Natural killer cell treated with Interleukin-12 subunit alpha and Interleukin-12 subunit beta and Interleukin-15 and Interleukin-18, amount 100 ng/mL, for 72 hours (primary cell): ENCODE data around the gene ARHGEF16. TPM values are rescaled to one million over a fixed set of nuclear protein-coding genes. Genes with fewer than 3 reads are reported as not detected.

ENCODE experiments used
- ATAC-seq, 2 donors: fragments of 150-1000 bp; cut with Tn5 transposase in 1 of 2; sonication (Bioruptor Pico), chemical (Tn5 transposase) in 1 of 2; 2 replicates each; pipeline ENCODE4 v1.10.0; 2021
- DNase-seq: peaks from one replicate; pipeline ENCODE4 v3.0.0; 2022; ENCODE audit warnings: low spot score
- H3K27ac Mint-ChIP-seq, 2 donors: 1 replicate in 1 of 2; 2 replicates in 1 of 2; pipeline ENCODE4 v1.8.0; 2022; ENCODE audit warnings: mixed read lengths in 2 of 2, mild to moderate bottlenecking in 1 of 2, moderate library complexity in 1 of 2
- H3K27me3 Mint-ChIP-seq, 2 donors: 1 replicate in 1 of 2; 2 replicates in 1 of 2; pipeline ENCODE4 v1.8.0; 2022; ENCODE audit warnings: mixed read lengths in 2 of 2
- H3K36me3 Mint-ChIP-seq: one replicate; pipeline ENCODE4 v1.8.0; 2022; ENCODE audit warnings: mixed read lengths
- H3K4me1 Mint-ChIP-seq, 2 donors: 1 replicate in 1 of 2; 2 replicates in 1 of 2; pipeline ENCODE4 v1.8.0; 2022; ENCODE audit warnings: low read depth in 2 of 2, mixed read lengths in 2 of 2, mild to moderate bottlenecking in 1 of 2
- H3K4me3 Mint-ChIP-seq: one replicate; pipeline ENCODE4 v1.8.0; 2022; ENCODE audit warnings: mixed read lengths
- H3K9me3 Mint-ChIP-seq: 2 replicates; pipeline ENCODE4 v1.8.0; 2022; ENCODE audit warnings: mixed read lengths
- total RNA-seq, 2 donors: library from RNA; stranded (reverse); gene quantifications; one replicate each; pipeline ENCODE4 v1.2.3, GENCODE V29; 2022

Gene ARHGEF16
- total RNA-seq, 2 donors from 2014 or later = not detected

GRCh38 chr1:3475839-3476573 is 21.5 kb downstream of the ARHGEF16 start:
- Mint-ChIP-seq H3K4me1 (no peaks in the 10 kb centered on the region), H3K36me3 (no peaks in the 10 kb centered on the region), H3K4me3 (no peak overlapping the region), H3K9me3 (no peaks in the 10 kb centered on the region), H3K27me3 (no peaks in the 10 kb centered on the region), H3K27ac (no peak overlapping the region)
- DNase-seq (no peak), ATAC-seq (no peak)

DNA sequence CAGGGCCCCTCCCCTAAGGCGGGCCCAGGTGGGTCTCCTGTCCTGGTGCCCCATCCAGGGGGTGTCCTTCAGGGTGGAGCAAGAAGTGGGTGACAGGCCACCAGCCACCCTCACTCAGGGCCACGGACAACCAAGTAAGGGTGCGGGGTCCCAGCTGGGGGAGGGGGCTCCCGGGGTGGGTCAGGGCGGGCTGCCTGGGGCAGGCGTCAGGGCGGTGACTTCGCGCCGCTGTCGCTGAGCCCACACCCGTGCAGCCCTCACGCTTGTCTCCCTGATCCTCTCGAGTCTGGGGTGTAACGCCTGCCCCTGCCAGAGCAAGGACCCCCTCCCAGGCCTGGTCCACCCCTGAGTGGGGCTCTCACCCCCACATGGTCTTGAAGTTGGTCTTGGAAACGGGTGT is 22.2 kb downstream of the ARHGEF16 start:
- H3K4me3 Mint-ChIP-seq = no peak overlapping the region
- no peaks in the 10 kb centered on the region for H3K36me3 Mint-ChIP-seq
- ATAC-seq = no peak
- no peak for DNase-seq
- no peak overlapping the region for H3K27ac Mint-ChIP-seq
- no peaks in the 10 kb centered on the region for H3K27me3 Mint-ChIP-seq
- no peaks in the 10 kb centered on the region for H3K4me1 Mint-ChIP-seq
- no peaks in the 10 kb centered on the region for H3K9me3 Mint-ChIP-seq

GRCh38 chr1:3477241-3477995 is 23.0 kb downstream of the ARHGEF16 start:
- ATAC-seq (no peak), DNase-seq (no peak)
- H3K27ac Mint-ChIP-seq = no peak overlapping the region

DNA sequence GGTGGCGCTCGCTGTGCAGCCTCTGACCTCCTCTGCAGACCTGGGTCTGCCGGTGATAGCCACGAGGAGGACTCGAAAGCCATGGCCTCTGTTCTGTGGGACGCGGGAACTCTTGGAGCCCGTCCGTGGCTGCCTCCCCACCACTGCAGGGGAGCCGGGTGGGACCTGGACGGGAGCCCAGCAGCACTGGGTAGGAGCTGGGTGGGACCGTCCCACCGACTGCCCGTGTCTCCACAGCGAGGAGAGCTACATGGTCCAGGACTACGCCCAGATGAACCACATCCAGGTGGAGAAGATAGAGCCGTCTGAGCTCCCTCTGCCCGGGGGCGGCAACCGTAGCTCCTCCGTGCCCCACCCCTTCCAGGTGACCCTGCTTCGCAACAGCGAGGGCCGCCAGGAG is 23.7 kb downstream of the ARHGEF16 start:
- no peak for DNase-seq
- H3K27ac Mint-ChIP-seq = no peak overlapping the region
- no peak overlapping the region for H3K4me3 Mint-ChIP-seq
- no peaks in the 10 kb centered on the region for H3K36me3 Mint-ChIP-seq
- H3K4me1 Mint-ChIP-seq = no peaks in the 10 kb centered on the region
- H3K9me3 Mint-ChIP-seq = no peaks in the 10 kb centered on the region
- ATAC-seq = no peak
- H3K27me3 Mint-ChIP-seq = no peaks in the 10 kb centered on the region

More at GRCh38 chr1:3477241-3477995, 23.0 kb downstream of the ARHGEF16 start:
- Mint-ChIP-seq H3K4me1 (no peaks in the 10 kb centered on the region), H3K4me3 (no peak overlapping the region), H3K27me3 (no peaks in the 10 kb centered on the region), H3K36me3 (no peaks in the 10 kb centered on the region), H3K9me3 (no peaks in the 10 kb centered on the region)

DNA sequence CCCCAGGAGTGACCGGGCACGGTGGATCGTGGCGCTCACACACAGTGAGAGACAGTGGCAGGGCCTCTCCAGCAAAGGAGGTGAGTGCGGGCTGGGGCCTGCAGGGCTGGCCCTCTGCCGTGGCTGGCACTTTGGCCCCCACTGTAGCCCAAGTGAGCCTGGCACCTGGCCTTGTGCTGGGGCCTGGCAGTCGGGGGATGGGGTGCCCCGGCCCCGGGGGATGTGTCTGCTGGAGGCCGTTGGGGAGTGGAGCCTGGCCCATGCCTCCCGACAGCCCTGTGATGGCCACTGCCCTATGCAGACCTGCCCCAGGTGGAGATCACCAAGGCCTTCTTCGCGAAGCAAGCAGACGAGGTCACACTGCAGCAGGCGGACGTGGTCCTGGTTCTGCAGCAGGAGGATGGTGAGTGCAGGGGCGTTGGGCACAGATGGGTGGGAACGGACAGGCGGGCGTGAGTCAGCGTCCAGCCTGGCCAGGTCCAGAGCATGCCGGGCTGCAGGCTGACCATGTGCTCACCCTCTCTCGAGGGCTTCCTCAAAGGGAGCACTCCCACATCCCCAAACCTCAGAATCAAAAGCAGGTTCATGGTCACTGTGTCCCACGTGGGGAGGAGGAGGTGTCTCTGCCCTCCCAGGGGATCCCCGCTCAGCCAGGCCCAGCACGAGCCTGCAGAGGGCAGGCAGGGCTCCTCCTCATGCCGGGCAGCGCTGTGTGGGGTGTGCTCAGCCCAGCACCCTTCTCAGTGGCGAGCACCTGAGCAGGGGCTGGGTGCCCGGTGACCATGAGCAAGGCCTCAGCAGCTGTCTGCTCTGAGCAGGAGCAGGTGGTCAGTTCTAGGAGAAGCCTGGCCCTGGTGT is 25.3 kb downstream of the ARHGEF16 start:
- Mint-ChIP-seq H3K4me1 (no peaks in the 10 kb centered on the region), H3K27me3 (peaks cover 0 to 2% of the 10 kb centered on the region in 2 donors), H3K27ac (no peak overlapping the region), H3K9me3 (no peaks in the 10 kb centered on the region), H3K4me3 (no peak overlapping the region), H3K36me3 (no peaks in the 10 kb centered on the region)
- ATAC-seq (peak; percentile 11 to 21), DNase-seq (no peak)

- H3K4me3 Mint-ChIP-seq = no peak overlapping the region
- no peaks in the 10 kb centered on the region for H3K36me3 Mint-ChIP-seq
- no peaks in the 10 kb centered on the region for H3K9me3 Mint-ChIP-seq
Measured at GRCh38 chr1:3480369-3480719, 25.9 kb downstream of the ARHGEF16 start.

DNA sequence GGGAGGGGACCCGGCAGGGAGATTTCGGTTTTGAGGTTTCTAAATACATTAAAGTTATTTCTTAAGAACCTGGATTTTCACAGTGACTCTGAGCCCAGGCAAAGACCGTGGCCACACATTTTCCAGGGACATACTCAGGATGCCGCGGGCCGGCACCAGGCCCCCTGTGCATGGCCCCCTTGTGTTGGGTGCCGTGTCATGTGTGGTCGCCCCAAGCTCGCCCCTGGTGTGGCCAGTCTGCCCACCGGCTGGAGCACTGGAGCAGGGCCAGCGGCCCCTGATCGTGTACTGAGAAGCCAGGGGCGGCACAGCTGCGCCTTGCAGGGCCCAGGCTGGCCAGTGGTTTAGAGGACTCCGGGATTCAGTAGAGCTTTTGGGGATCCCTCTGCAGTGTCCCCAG is 26.6 kb downstream of the ARHGEF16 start:
- no peaks in the 10 kb centered on the region for H3K4me1 Mint-ChIP-seq
- no peaks in the 10 kb centered on the region for H3K9me3 Mint-ChIP-seq
- no peak for ATAC-seq
- H3K27ac Mint-ChIP-seq = no peak overlapping the region
- no peak overlapping the region for H3K4me3 Mint-ChIP-seq
- no peaks in the 10 kb centered on the region for H3K36me3 Mint-ChIP-seq
- no peak for DNase-seq
- peaks cover 0 to 2% of the 10 kb centered on the region in 2 donors for H3K27me3 Mint-ChIP-seq

More at GRCh38 chr1:3480369-3480719, 25.9 kb downstream of the ARHGEF16 start:
- H3K27me3 Mint-ChIP-seq = peaks cover 0 to 2% of the 10 kb centered on the region in 2 donors
- ATAC-seq (no peak), DNase-seq (no peak)
- no peak overlapping the region for H3K27ac Mint-ChIP-seq
- H3K4me1 Mint-ChIP-seq = no peaks in the 10 kb centered on the region

DNA sequence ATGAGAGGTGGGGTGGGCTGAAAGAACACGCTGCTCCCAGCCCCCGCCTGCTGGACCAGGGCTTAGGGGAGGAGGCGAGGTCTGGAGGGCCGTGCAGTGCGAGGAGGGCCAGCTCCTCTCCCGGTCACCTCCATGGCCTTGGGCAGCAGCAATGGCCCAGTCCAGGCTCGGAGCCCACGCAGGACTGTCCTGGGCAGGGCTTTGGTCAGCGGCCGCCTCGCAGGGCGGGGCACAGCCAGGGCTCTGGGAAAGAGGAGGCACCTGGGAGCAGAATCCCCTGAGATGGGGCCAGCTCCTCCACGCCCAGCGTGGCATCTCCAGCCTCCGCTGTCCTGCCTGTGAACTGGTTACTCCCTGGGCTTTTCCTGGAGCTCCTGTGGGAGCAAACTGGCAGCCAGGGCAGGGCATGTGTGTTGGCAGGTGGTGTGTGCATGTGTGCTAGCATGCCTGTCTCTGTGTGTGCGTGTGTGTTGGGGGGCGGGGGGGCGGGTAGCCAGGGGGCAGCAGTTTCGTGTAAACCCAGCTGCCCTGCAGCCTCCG is 27.4 kb downstream of the ARHGEF16 start:
- Mint-ChIP-seq H3K27ac (no peak overlapping the region), H3K4me3 (no peak overlapping the region), H3K4me1 (no peaks in the 10 kb centered on the region), H3K9me3 (no peaks in the 10 kb centered on the region), H3K27me3 (peaks cover 0 to 2% of the 10 kb centered on the region in 2 donors), H3K36me3 (no peaks in the 10 kb centered on the region)
- ATAC-seq (no peak), DNase-seq (no peak)

DNA sequence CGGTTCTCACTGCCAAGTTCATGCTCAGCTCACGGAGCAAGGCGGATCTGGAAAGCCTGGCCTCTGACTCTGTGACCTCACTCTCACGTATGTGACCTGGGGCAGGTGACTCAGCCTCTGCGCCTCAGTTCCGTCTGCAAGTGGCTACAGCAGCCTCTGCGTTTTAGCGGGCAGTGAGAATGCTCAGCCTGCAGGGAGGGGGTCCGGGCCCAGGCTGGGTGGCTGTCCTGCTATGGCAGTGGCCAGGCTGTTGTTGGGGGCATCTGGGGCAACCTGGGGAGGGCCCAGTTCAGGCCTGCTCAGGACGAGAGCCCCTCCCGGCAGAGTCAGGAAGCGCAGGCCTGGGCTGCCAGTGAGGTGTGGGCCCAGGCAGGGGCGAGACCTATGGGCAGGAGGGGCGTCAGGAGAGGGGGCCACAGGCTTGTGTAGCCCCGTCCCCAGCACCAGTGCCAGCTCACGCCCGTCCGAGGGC is 27.9 kb downstream of the ARHGEF16 start:
- Mint-ChIP-seq H3K27me3 (peaks cover 0 to 2% of the 10 kb centered on the region in 2 donors), H3K4me1 (no peaks in the 10 kb centered on the region), H3K27ac (no peak overlapping the region), H3K4me3 (no peak overlapping the region), H3K9me3 (no peaks in the 10 kb centered on the region), H3K36me3 (no peaks in the 10 kb centered on the region)
- ATAC-seq = no peak
- no peak for DNase-seq

- DNase-seq (no peak), ATAC-seq (no peak)
- Mint-ChIP-seq H3K27ac (no peak overlapping the region), H3K36me3 (no peaks in the 10 kb centered on the region), H3K4me1 (no peaks in the 10 kb centered on the region), H3K9me3 (no peaks in the 10 kb centered on the region), H3K4me3 (no peak overlapping the region), H3K27me3 (peaks cover 0 to 2% of the 10 kb centered on the region in 2 donors)
Measured at GRCh38 chr1:3483380-3483779, 28.9 kb downstream of the ARHGEF16 start.

DNA sequence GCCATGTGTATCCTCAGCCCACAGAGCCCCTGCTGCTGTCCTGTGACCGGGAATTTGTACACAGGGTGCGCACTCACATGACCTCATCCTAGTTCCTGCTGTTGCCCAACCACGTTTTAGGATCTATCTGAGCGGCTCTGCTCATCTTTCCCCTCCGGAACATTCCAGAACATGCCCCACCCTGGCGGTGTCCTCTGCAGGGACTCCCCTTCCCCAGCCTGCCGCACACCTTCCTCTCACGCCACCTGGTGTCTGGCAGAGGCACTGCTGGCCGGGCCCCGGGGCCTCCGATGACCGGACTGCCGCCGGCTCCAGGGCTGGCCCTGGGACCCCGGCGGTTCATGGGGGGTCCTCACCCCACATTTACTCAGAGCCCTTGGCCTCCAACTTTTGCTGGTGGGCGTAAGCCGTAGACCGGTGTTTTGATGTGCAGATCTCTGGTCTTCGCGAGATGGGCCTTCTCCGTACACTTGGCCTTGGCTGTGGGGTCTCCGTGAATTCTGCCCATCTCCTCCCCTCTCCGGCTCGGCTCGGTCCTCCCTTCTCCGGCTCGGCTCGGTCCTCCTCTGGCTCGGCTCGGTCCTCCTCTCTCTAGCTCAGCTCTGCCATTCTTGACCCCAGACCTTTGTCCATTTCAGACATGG is 29.5 kb downstream of the ARHGEF16 start:
- H3K36me3 Mint-ChIP-seq = no peaks in the 10 kb centered on the region
- ATAC-seq = peak in 1 of 2 donors; percentile 60
- no peak for DNase-seq
- no peaks in the 10 kb centered on the region for H3K4me1 Mint-ChIP-seq
- H3K27me3 Mint-ChIP-seq = peaks cover 0 to 2% of the 10 kb centered on the region in 2 donors
- no peaks in the 10 kb centered on the region for H3K9me3 Mint-ChIP-seq
- H3K4me3 Mint-ChIP-seq = no peak overlapping the region
- no peak overlapping the region for H3K27ac Mint-ChIP-seq

DNA sequence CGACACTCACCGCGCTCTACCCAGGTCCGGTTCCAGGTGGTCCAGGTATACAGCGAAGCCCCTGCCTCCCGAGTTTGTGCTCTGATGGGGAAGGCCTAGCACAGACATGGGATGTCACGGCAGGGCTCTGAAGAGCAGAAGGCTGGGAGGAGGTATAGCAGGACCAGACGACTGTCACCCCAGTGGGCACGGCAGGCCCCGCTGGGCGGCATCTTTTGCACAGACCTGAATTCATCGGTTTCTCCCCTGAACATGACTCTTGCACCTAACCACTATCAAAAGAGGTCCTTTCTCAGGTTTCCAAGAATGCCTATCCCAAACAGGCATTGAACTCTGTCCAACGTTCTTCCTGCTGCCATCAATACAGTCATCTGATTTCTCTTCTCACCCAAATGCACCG is 30.6 kb downstream of the ARHGEF16 start:
- no peak overlapping the region for H3K27ac Mint-ChIP-seq
- H3K9me3 Mint-ChIP-seq = no peaks in the 10 kb centered on the region
- H3K4me1 Mint-ChIP-seq = no peaks in the 10 kb centered on the region
- H3K36me3 Mint-ChIP-seq = no peaks in the 10 kb centered on the region
- peaks cover 0 to 2% of the 10 kb centered on the region in 2 donors for H3K27me3 Mint-ChIP-seq
- no peak for ATAC-seq
- no peak for DNase-seq
- H3K4me3 Mint-ChIP-seq = no peak overlapping the region

DNA sequence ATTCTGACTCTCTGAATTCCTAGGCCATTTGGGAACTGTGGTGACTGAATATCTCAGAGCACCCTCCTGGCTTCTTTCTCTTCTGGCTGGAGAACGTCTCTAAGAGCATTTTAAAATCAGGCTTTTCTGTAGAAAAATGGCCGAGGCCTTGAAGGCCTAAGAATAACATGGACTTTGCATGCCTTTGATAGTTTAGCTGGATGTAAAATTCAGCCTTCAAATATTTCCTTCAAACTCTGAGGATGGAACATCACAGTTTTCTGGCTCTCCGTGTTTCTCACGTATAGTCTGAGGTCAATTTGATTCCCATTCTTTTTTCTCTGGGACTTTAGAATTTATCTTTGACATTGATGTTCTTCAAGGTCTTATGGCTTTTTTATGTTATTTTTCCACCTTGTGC is 34.0 kb downstream of the ARHGEF16 start:
- H3K36me3 Mint-ChIP-seq = no peaks in the 10 kb centered on the region
- peaks cover 4 to 5% of the 10 kb centered on the region in 2 donors for H3K4me1 Mint-ChIP-seq
- H3K9me3 Mint-ChIP-seq = no peaks in the 10 kb centered on the region
- H3K4me3 Mint-ChIP-seq = no peak overlapping the region
- H3K27me3 Mint-ChIP-seq = peaks cover 0 to 2% of the 10 kb centered on the region in 2 donors
- H3K27ac Mint-ChIP-seq = no peak overlapping the region
- ATAC-seq (no peak), DNase-seq (no peak)
